HPDE6-E6E7 (cell line): ENCODE data around the gene CLIP3.

Source experiments
- DNase-seq: peaks from one replicate; pipeline ENCODE4 v3.0.0; 2011; ENCODE audit warnings: missing footprints; ENCODE audit errors: extremely low spot score

The CLIP3 gene

DNA sequence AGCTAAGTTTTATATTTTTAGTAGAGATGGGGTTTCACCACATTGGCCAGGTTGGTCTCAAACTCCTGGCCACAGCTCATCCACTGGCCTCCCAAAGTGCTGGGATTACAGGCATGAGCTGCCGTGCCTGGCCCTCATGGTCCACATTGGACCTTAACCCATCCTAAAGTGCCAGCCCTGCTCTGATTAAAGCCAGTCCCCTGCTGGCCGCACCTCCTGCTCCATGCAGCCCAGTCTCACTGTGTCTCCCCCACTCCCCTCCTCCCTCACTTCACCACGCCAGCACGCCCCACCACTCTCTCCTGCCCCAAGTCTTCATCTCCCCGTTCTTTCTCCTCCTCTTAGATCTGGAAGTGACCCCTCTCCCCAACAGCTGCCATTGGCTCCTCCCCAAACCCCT is 54.4 kb downstream of the CLIP3 start:
- DNase-seq: no peak

DNA sequence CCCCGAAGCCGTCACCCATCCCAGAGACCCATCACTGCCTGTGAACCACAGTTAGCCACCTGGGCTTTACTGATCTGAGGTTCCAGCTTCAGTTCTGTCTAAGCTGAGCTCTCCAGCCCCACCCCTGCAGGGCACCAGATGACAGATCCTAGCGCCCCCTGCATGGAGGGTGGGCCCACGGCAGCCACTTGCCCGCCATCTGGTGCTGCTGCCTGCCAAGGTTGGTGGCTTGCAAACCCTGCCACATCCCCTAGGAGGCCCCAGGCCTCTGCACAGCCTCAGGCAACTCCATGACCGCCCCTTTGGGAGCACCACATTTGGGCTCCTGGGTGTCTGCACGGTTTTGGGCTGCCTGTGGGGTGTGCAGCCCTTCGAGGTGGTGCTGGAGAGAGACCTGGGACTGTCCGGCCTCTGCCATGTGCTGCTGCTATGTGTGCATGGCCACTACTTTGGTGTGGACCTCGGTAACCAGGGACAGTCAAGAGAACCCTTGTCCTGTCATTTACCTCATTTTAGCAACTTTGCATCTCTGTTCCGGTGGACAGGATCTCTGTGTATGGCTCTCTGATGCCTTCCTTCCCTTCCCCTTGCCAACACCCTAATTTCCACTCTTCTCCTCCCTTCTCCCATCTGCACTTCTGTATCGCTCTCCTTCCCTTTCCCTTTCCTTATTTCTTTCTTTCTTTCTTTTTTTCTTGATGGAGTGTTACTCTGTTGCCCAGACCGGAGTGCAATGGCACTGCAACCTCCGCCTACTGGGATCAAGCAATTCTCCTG is 55.0 kb downstream of the CLIP3 start:
- DNase-seq: no peak

DNA sequence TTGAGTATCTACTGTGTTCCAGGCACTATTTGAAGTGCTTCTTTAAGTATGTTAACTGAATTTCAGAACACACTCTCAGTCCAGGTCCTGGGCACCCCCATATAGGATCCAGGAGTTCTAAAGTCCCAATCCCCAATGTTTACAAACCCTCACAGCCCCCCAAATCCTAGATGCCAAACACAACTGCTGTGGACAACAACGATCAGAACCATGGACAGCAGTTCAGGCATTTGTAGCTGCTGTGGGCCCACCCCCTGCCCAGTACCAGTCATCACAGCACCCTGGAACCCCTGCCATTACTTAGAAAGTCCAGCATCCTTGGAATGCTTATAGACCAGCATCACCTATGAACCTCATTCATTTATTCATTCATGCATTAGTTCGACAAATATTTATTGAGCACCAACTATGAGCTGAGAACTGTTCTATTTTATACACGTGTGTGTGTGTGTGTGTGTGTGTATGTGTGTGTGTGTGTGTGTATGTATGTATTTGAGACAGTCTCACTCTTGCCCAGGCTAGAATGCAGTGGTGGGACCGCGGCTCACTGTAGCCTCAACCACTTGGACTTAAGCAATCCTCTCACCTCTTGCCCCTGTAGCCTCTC is 57.0 kb downstream of the CLIP3 start:
- no peak for DNase-seq

- no peak for DNase-seq
Measured at GRCh38 chr19:35973487-35973886, 59.2 kb downstream of the CLIP3 start.

DNA sequence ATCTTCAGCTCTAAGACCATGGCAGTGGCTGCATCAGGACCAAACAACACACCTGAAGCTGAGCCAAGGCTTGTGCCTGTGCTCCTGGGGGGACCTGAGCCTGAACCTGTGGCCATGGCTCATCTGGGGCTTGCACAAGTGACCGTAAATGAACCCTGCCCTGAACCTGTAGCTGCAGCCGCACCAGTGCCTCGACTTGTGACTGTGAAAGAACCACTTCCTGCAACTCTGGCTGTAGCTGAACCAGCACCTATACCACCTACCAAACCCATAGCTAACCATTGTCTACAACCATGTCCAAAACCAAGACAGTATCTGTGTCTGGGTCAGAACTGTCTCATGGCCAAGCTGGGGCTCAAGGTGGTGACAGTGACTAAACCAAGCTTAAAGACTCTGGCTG is 65.9 kb downstream of the CLIP3 start:
- DNase-seq: no peak
